ENCODE results near the gene ITCH.

Gene ITCH

GRCh38 chr20:34543463-34544056 is 180.5 kb downstream of the ITCH start:
- H3K4me1 ChIP-seq (ENCODE audit: control insufficient read depth in 1 of 2, insufficient read depth in 1 of 2, low read depth in 1 of 2, low read length in 1 of 2), result peaks cover 7 to 8% of the 10 kb centered on the region in 2 experiments
- H3K36me3 ChIP-seq, result peaks cover 30% of the 10 kb centered on the region
- H3K27me3 ChIP-seq, result peaks cover 13% of the 10 kb centered on the region
- no peak overlapping the region for H3K4me3 ChIP-seq (ENCODE audit: low read depth in 1 of 2, low read length in 1 of 2)
- no peak overlapping the region for H3K27ac ChIP-seq
- no peaks in the 10 kb centered on the region for H3K9me3 ChIP-seq
- TF ChIP-seq CTCF (IDR thresholded peaks at IDR 0.05), result no peak

- H3K9me3 ChIP-seq, result no peaks in the 10 kb centered on the region
- no peak for TF ChIP-seq CTCF (IDR thresholded peaks at IDR 0.05)
- H3K4me1 ChIP-seq (ENCODE audit: control insufficient read depth in 1 of 2, insufficient read depth in 1 of 2, low read depth in 1 of 2, low read length in 1 of 2), result peaks cover 7 to 8% of the 10 kb centered on the region in 2 experiments
- peak overlapping the region; percentile 39 to 45 for H3K4me3 ChIP-seq (ENCODE audit: low read depth in 1 of 2, low read length in 1 of 2)
- peaks cover 30% of the 10 kb centered on the region for H3K36me3 ChIP-seq
- no peak overlapping the region for H3K27ac ChIP-seq
- peaks cover 13% of the 10 kb centered on the region for H3K27me3 ChIP-seq
These were observed 181.2 kb downstream of the ITCH start for GRCh38 chr20:34544109-34544796.

GRCh38 chr20:34546751-34547181 is 183.7 kb downstream of the ITCH start:
- Histone ChIP-seq H3K4me3 (ENCODE audit: low read depth in 1 of 2, low read length in 1 of 2) (no peak overlapping the region), H3K4me1 (ENCODE audit: control insufficient read depth in 1 of 2, insufficient read depth in 1 of 2, low read depth in 1 of 2, low read length in 1 of 2) (peaks cover 8 to 12% of the 10 kb centered on the region in 2 experiments), H3K9me3 (no peaks in the 10 kb centered on the region), H3K36me3 (peaks cover 8% of the 10 kb centered on the region), H3K27me3 (peaks cover 13% of the 10 kb centered on the region), H3K27ac (no peak overlapping the region)
- TF ChIP-seq CTCF (IDR thresholded peaks at IDR 0.05), result no peak

- no peak overlapping the region for H3K4me3 ChIP-seq (ENCODE audit: low read depth in 1 of 2, low read length in 1 of 2)
- peaks cover 8 to 12% of the 10 kb centered on the region in 2 experiments for H3K4me1 ChIP-seq (ENCODE audit: control insufficient read depth in 1 of 2, insufficient read depth in 1 of 2, low read depth in 1 of 2, low read length in 1 of 2)
- no peaks in the 10 kb centered on the region for H3K9me3 ChIP-seq
- no peak overlapping the region for H3K27ac ChIP-seq
- peaks cover 13% of the 10 kb centered on the region for H3K27me3 ChIP-seq
- TF ChIP-seq CTCF (IDR thresholded peaks at IDR 0.05), result no peak
- H3K36me3 ChIP-seq, result no peaks in the 10 kb centered on the region
These were observed 185.0 kb downstream of the ITCH start for GRCh38 chr20:34547844-34548613.

- TF ChIP-seq CTCF (IDR thresholded peaks at IDR 0.05), result no peak
- Histone ChIP-seq H3K9me3 (no peaks in the 10 kb centered on the region), H3K36me3 (no peaks in the 10 kb centered on the region), H3K27me3 (peaks cover 11% of the 10 kb centered on the region), H3K4me3 (ENCODE audit: low read depth in 1 of 2, low read length in 1 of 2) (no peak overlapping the region), H3K27ac (no peak overlapping the region), H3K4me1 (ENCODE audit: control insufficient read depth in 1 of 2, insufficient read depth in 1 of 2, low read depth in 1 of 2, low read length in 1 of 2) (peaks cover 4 to 10% of the 10 kb centered on the region in 2 experiments)
These were observed 186.3 kb downstream of the ITCH start for GRCh38 chr20:34549291-34549928.
